ENCODE data around the gene HMCN1.

DNA sequence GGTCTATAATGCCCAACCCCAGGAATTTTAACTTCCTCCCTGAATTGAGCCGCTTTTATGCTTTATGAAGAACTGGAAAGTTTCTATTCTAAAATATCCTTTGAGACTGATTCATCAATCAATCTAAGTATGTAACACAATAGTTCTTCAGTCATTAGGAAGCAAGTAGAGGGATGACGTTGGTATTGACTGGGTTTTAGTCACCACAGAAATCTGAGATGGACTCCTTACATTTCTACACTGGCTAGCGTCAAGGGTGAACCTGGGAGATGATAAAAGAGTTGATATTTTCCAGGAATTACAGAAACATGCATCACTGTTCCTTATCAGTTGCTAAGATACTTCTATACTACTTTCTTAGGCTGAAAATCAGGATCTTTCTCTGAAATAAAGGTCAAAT lies 308.0 kb downstream of the HMCN1 start:
- TF ChIP-seq CTCF (IDR thresholded peaks at IDR 0.05; ENCODE audit: low read depth, low read length) (no peak), POLR2A (IDR thresholded peaks at IDR 0.05; ENCODE audit: extremely low read depth, insufficient read length) (no peak), MYC (IDR thresholded peaks at IDR 0.05; ENCODE audit: low read depth, low read length) (no peak)
- TF ChIP-seq, protein P1, sequence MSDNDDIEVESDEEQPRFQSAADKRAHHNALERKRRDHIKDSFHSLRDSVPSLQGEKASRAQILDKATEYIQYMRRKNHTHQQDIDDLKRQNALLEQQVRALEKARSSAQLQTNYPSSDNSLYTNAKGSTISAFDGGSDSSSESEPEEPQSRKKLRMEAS (IDR thresholded peaks at IDR 0.05; ENCODE audit: low read depth, low read length), result no peak
